ENCODE data around the gene DSCAM. TPM values are rescaled to one million over a fixed set of nuclear protein-coding genes. Genes with fewer than 3 reads are reported as not detected.

The DSCAM gene
- total RNA-seq, 4 donors from 2014 or later = 0.19 TPM; not detected in 3

GRCh38 chr21:40496116-40496515, 350.8 kb downstream of the DSCAM start:
- H3K27me3 ChIP-seq = no peaks in the 10 kb centered on the region
- no peak overlapping the region for H3K4me3 ChIP-seq
- no peak for TF ChIP-seq POLR2A (IDR thresholded peaks at IDR 0.05)
- TF ChIP-seq CTCF (IDR thresholded peaks at IDR 0.05) = no peak
- no peak for DNase-seq
- no peaks in the 10 kb centered on the region for H3K36me3 ChIP-seq
- no peak overlapping the region for H3K27ac ChIP-seq
- H3K4me1 ChIP-seq = no peaks in the 10 kb centered on the region
- H3K9me3 ChIP-seq = no peaks in the 10 kb centered on the region

DNA sequence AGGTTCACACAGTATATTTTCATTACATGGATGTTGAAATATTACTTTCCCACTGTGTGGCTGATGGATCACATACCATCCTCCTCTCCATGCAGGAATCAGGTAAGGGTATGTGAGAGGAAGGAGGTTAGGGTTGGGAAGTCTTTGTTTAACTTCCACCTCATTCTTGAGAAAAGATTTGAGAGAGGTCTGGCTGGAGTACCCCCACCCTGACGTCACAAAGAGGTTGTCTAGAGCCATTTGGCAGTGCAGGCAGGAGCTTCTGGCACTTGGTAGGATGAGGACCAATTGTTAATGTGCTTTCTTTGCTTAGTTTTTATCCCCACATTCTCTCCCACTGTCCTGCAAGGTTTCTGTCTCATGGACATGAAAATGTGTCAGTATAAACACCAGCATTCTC, 356.6 kb downstream of the DSCAM start:
- TF ChIP-seq POLR2A (IDR thresholded peaks at IDR 0.05) (no peak), CTCF (IDR thresholded peaks at IDR 0.05) (no peak)
- DNase-seq = no peak
- H3K27me3 ChIP-seq = no peaks in the 10 kb centered on the region
- no peaks in the 10 kb centered on the region for H3K4me1 ChIP-seq
- no peak overlapping the region for H3K4me3 ChIP-seq
- H3K27ac ChIP-seq = no peak overlapping the region
- no peaks in the 10 kb centered on the region for H3K9me3 ChIP-seq
- H3K36me3 ChIP-seq = no peaks in the 10 kb centered on the region

- H3K27ac ChIP-seq = no peak overlapping the region
- H3K27me3 ChIP-seq = no peaks in the 10 kb centered on the region
- TF ChIP-seq CTCF (IDR thresholded peaks at IDR 0.05) (no peak), POLR2A (IDR thresholded peaks at IDR 0.05) (no peak)
These were observed 358.0 kb downstream of the DSCAM start for GRCh38 chr21:40489001-40489400.

DNA sequence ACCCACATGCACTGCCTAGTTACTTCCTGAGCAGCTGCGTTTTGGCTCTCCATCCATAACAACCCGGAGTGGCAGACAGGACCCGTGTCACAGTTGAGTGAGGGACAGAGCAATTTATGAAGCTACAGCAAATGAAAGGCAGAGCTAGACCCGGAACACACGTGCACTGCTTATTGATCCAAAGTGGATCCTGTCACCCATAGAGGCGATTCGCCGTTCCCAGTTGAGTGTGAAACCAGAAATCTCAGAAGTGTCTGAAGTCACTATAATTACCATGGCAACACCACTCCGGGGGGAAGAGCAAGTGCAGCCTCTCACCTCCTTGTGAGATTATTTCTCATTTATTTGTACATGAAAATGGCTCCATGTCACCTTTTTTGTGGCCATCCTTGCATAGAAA, 365.2 kb downstream of the DSCAM start:
- H3K27me3 ChIP-seq = no peaks in the 10 kb centered on the region
- no peak for DNase-seq
- no peaks in the 10 kb centered on the region for H3K4me1 ChIP-seq
- no peak for TF ChIP-seq POLR2A (IDR thresholded peaks at IDR 0.05)
- no peak overlapping the region for H3K4me3 ChIP-seq
- no peaks in the 10 kb centered on the region for H3K9me3 ChIP-seq
- H3K27ac ChIP-seq = no peak overlapping the region
- H3K36me3 ChIP-seq = no peaks in the 10 kb centered on the region

More at GRCh38 chr21:40489001-40489400, 358.0 kb downstream of the DSCAM start:
- no peak for DNase-seq
- no peaks in the 10 kb centered on the region for H3K9me3 ChIP-seq
- H3K4me1 ChIP-seq = no peaks in the 10 kb centered on the region
- H3K36me3 ChIP-seq = no peaks in the 10 kb centered on the region
- H3K4me3 ChIP-seq = no peak overlapping the region

GRCh38 chr21:40474513-40474912, 372.4 kb downstream of the DSCAM start:
- no peak overlapping the region for H3K4me3 ChIP-seq
- no peak for TF ChIP-seq CTCF (IDR thresholded peaks at IDR 0.05)
- no peak for TF ChIP-seq POLR2A (IDR thresholded peaks at IDR 0.05)
- DNase-seq = no peak
- no peaks in the 10 kb centered on the region for H3K9me3 ChIP-seq
- H3K36me3 ChIP-seq = no peaks in the 10 kb centered on the region
- no peak overlapping the region for H3K27ac ChIP-seq
- no peaks in the 10 kb centered on the region for H3K27me3 ChIP-seq
- H3K4me1 ChIP-seq = no peaks in the 10 kb centered on the region

- no peak overlapping the region for H3K4me3 ChIP-seq
- DNase-seq = no peak
- no peaks in the 10 kb centered on the region for H3K27me3 ChIP-seq
- H3K4me1 ChIP-seq = no peaks in the 10 kb centered on the region
- no peaks in the 10 kb centered on the region for H3K9me3 ChIP-seq
- no peak overlapping the region for H3K27ac ChIP-seq
- no peaks in the 10 kb centered on the region for H3K36me3 ChIP-seq
- TF ChIP-seq POLR2A (IDR thresholded peaks at IDR 0.05) (no peak), CTCF (IDR thresholded peaks at IDR 0.05) (no peak)
These were observed 374.9 kb downstream of the DSCAM start for GRCh38 chr21:40472013-40472412.

Measured in Peyer's patch (tissue), 4 donors.